Superior temporal gyrus (tissue), 1 donor: ENCODE results near the gene MPC2.
"Not testable (repeated sequence)": the region's sequence is repeated elsewhere in the genome, so short reads cannot be mapped to it uniquely, and the experiment has no call there.

Source experiments
- DNase-seq: peaks from one replicate; pipeline ENCODE4 v3.0.0-alpha.2; 2016; ENCODE audit errors: extremely low spot score

The MPC2 gene

DNA sequence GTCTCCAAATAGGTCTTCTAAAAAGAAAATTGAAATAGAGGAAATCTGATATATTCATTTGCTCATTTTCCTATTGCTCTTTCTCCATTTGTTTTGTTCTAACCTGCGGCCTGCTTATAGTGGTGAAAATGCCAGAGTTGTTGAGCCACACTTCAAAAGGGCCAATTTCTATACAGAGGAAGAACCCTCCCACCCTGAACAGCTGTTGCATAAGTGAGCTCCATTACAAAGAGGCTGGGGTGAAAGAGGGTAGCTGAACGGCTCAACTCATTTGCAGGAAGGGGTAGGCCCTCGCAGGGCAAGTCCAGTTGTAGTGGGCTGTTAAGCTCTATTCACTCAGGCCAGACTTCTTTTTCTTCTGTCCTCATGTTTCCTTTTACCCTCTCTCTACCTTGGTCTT lies 31.7 kb downstream of the MPC2 start:
- no peak for DNase-seq

DNA sequence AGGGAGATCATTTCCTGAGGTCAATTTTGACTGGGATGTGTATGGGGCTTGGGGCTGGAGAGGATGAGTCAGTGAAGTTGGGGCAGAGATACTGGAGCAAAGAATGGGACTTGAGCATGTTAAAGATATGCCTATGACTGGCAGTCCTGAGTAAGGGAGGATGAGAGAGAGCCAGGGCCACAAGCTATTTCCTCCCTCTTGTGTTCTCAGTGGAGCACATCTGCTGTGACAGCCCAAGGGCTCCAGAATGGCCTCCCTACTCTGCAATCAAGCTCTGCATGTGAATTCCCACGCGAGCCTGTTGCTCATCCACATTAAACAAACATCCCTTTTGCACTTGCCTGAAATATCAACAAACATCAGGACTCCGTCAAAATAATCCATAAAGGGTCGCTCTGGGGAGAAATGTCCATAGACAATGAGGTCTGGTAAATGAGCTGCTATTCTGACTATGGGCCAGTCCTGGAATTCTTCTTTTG lies 32.2 kb downstream of the MPC2 start:
- no peak for DNase-seq

DNA sequence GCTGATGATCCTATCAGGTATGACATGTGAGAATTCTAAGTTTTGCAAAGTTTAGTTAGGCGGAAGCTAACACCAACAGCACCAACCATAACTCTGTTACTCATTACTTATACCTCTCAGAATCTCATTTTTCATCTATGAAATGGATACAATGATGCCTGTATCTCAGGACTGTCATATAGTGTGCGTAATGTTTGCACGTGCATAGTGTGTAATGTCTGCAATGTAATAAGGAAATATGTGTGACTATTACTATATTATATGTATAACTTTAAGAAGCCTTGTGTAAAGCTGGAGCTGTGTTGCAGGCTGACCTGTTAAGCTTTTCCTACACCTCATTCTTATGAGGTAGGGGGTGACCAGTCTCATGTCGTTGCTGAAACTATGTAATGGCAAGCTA lies 36.0 kb downstream of the MPC2 start:
- DNase-seq, result no peak

DNA sequence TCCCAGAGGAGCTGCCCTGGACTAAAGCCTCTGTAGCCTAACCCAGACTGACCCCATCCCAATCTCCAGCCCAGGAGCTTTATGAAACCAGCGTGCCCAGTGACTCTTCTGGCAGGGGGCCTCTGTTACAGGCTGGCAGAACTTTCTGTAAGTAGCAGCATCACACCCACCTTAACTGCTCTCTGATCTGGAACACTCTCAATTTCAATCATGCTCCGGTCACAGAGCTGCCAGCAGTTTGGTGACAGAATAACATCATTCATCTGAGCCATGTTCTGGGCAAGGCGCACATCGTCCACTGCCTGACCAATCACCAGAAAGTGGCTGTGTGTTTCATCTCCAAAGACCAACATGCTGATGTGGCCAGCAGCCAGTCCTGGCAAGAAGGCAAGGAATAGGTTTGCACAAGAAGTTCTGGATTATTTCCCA lies 37.6 kb downstream of the MPC2 start:
- DNase-seq, result no peak

DNA sequence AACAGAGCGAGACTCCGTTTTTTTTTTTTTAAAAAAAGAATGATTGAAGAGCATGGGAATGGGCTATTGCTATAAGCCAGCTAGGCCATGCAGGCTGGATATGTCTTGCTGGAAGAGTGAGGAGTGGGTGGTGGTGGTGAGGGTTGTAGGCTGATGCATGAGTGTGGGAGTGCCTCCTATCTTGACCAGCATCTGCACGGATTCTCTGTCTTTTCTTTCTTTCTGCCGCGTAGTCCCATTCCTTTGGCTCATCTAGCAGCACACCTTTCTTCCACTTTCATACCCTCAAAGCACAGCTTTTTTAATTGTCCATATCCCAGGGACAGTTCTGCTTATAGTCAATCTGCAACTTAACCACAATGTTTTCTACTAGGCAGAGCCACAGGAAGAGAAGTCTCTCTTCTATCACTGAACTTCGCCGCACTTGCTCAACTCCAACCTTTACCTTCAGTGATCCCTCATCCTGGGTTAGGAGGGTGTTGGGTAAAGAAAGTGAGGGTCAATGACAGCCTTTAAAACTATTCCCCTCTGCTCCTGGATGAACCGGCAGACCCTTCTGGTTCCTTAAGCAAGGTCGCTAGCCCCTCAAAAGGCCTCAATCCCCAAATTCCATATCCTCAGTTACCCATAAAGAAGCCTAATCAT lies 38.2 kb downstream of the MPC2 start:
- DNase-seq, result no peak

DNA sequence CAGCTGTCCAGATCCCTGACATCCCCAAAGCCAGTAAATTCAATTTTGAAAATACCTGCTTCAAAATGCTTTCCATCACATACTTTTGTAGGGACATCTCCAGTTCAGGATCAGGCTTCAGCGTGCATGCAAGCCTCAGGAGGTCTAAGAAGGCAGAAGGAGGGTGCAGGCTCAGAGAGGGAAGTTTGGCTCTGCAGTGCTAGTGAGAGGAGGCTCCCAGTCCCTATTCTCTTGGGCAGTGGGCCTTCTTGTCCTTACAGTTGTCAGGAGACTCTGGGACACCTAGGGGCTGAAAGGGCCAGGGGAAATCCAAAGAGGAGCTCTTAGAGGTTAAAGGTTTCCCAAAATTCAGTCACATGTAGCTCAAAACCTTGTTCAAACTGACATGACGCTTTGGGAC lies 43.1 kb downstream of the MPC2 start:
- no peak for DNase-seq

DNA sequence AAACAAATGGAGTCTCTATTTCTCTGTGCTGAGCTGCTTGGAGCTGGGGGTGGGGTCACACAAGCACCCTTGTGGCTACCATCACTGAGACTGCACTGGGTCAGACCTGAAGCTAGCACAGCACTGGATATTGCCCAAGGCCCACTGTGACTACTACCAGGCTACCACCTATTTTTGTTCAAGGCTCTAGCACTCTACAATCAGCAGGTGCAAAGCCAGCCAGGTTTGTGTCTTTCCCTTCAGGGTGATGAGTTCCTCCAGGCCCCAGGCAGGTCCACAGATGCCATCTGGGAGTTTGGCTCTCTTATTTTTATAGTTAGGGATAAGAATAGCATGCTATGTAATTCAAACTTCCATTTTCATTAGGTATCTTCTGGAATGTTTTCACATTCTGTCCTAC lies 46.5 kb downstream of the MPC2 start:
- no peak for DNase-seq

DNA sequence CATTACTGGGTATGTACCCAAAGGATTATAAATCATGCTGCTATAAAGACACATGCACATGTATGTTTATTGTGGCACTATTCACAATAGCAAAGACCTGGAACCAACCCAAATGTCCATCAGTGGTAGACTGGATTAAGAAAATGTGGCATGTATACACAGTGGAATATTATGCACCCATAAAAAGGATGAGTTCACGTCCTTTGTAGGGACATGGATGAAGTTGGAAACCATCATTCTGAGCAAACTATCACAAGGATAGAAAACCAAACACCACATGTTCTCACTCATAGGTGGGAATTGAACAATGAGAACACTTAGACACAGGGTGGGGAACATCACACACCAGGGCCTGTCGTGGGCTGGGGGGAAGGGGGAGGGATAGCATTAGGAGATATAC lies 49.7 kb downstream of the MPC2 start:
- DNase-seq, result not testable (repeated sequence)

DNA sequence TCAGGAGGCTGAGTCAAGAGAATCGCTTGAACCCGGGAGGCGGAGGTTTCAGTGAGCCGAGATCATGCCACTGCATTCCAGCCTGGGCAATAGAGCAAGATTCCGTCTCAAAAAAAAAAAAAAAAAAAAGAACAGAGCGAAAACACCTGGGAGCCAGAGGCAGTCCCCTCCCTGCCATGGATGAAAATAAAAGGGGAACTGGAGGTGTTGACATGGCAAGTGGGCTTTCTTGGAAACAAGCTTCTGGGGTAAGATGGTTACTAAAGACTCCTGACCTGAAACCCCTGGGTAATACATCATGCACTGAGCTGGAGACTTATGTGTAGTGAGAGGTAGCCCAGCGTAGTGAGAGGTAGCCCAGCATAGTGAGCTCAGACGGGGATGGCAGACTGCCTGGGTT lies 54.5 kb downstream of the MPC2 start:
- no peak for DNase-seq

DNA sequence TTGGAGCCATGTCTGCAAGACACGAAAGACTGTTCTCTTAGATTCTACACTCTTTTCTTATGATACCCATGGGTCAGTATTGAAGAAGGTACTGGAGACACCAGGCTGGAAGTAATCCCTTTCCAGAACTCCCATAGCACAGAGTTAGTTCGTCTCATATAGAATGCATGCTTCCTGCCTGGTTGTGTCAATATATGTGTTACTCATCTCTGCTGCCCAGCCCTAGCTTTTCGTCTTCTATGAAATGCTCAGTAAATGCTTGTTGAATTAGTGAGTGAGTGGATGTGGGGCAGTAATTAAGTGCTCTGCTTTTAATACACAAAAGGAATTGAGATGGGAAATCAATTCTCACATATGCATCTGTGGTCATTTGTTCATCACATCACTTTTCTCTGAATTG lies 55.1 kb downstream of the MPC2 start:
- no peak for DNase-seq

DNA sequence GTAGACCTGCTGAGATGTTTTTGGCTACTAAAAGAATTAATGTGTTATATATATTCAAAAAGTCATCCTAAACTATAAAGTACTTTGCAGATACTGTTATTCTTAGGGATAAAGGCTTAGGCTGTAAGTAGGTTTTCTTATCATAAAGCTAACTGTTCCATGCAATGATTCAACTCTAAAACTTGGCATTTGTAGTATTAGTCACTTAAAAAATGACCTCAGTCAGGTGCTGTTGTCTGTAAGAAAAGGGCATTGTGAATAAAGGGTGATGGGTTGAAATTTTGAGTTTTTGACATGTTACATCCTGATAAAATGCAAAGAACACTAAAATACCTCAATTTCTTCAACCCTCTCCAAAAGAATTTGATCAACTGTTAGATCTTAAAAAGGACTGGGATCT lies 55.8 kb downstream of the MPC2 start:
- no peak for DNase-seq

DNA sequence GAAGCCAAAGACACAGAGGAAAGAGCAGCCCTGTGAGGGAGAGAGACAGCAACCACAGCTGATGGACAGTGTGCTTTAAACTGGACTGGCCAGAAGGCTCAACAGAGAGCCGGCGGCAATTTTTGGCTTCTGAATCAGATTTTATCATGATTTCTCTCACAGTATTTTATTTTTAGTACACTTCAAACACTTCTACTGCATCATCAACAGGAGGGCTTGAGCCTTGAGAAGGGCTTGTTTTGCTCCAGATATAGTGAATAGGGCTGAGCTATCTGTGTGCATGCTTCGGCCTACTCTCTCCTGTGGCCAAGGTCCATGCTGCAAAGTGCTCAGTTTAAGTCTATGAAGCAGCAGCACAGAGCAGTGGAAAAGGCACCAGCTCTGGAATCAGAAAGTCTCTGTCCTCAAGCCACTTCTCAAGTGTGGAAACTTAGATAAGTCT lies 56.3 kb downstream of the MPC2 start:
- no peak for DNase-seq

DNA sequence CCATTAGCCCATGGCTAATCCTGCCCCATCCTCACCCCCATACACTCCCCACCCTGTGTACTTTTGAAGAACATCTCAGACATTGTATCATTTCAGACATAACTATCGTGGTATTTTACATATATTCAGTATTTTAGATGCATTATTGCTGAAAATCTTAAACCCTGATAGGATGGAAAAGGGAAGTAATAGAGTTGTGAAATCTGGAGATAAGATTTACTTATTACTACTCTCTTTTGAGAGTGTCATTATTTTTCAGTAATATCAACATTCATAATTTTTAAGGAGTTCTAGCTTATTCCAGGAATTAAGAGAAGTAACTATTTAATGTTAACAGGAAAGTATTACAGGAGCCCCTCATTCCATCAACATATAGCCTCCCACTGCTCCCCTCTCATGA lies 57.4 kb downstream of the MPC2 start:
- DNase-seq, result no peak

DNA sequence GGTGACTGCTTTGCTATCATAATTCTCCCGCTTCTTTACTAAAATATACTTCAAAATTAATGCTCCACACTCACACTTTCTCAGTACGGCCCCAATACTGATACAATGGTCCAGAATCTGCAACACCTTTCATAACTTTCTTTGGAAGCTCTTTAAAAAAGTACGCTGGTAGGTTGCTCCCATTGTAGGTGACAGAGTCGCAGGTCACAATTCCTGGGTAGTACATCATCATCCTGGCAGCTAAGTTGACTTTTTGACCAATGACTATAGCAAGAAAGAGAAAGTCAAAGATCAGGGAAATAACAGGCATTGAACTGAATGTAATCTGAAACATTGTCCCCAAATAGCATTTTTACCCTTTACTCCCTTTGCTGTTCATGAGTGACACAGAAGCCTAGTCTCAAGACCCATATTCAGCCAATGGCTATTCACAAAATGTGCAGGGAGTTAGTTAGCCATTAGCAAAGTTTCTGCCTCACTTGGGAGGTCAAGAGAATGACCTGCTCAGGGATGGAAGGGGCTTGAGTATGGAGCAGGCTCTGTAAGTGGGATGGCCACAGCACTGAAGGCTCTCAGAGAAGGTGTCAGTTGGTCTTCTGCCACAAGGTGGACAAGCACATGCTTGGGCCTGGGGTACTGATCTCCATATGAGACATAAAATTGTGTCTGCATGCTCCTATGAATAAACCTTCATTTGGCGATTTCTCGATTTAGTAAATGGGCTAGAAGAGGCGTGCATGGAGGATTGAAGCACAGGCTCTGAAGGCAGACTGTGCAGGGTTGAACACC lies 58.3 kb downstream of the MPC2 start:
- DNase-seq, result no peak

DNA sequence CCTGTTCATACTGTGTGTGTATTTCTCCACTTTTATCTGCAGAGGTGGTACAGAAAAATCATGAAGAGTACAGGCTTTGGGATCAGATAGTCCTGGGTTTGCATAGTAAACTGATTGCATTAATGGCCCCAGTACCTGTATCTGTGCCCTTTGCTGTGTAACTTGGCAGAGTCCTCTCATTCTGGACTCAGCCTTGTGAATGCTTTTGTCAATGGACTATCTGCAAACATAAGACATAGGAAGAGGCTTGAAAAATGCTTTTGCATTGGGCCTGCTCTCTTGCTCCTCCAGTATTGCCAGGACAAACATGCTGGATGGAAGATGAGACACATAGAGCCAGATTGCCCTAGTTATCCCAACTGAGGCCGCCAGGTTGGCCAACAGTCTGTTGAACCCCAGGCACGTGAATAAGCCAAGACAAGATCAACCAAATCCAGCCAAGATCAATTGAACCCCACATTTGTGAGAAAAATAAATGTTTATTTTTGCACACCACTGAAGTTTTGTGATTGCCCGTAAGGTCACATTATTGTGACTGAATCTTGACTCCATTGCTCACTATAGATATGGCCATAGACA lies 60.2 kb downstream of the MPC2 start:
- DNase-seq, result no peak

DNA sequence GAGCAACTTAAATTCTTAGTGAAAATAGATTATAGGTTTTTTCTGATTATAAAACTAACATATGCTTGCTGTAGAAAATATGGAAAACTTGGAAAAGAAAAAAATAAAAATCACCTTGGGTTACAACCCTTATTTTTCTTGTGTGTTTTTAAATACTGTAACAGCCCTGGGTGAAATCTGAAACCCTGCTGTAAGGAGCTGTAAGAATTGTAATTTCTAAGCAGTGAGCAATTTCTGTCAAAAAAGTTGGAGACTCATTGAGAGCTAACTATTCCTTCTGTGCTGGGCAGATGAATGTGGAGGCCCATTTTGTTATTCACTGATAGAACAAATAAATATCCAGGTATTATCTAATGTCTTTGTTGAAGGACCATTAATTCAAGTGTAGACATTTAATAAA lies 65.5 kb downstream of the MPC2 start:
- no peak for DNase-seq

DNA sequence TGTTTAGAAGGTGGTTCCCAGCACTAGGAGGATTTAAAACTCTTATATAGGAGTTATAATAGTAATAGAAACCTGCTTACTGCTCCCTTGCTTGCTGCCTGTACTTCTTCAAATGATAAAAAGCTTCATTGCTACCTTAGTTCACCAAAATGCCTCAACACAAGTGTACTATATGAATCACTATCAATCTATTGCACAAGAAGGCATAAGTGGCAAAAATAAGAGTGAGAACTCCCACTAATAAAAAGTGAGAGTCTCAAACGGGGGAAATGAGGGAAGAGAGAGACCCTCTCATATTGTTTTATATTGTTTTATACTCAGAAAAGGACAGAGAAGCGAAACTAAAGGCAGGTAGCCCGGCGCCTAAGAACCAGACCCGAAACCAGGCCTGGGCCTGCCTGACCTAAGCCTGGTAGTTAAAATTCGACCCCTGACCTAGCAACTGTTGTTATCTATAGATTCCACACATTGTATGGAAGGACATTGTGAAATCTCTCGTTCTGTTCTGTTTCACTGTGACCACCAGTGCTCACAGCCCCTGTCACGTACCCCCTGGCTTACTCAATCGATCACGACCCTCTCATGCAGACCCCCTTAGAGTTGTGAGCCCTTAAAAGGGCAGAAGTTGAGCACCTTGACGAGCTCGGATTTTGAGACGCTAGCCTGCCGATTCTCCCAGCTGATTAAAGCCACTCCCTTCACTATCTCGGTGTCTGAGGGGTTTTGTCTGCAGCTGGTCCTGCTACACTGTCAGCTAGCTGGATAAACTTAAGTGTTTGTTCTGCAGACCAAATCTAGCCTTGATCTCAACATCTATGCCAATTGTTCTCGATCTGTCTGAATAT lies 67.5 kb downstream of the MPC2 start:
- not testable (repeated sequence) for DNase-seq

DNA sequence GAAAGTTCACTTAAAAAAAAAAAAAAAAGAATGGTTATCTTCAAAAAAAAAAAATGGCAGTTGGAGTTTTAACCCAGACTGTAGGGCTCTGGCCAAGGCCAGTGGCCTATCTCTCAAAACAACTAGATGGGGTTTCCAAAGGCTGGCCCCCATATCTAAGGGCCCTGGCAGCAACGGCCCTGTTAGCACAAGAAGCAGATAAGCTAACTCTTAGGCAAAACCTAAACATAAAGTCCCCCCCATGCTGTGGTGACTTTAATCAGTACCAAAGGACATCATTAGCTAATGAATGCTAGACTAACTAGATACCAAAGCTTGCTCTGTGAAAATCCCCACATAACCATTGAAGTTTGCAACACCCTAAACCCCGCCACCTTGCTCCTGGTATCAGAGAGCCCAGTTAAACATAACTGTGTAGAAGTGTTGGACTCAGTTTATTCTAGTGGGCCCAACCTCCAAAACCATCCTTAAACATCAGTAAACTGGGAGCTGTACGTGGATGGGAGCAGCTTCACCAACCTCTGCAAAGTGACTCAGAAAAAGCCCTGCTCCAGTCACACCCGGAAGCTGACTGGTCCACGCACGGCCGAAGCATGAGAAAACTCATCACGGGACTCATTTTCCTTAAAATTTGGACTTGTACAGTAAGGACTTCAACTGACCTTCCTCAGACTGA lies 70.0 kb downstream of the MPC2 start:
- not testable (repeated sequence) for DNase-seq
